Hematopoietic multipotent progenitor cell treated with erythropoietin and hydrocortisone succinate and interleukin-3 and kit ligand, for 17 days (in vitro differentiated cells): Measurements from ENCODE around the gene ABCB4.

Experiments used
- DNase-seq: peaks from one replicate; pipeline ENCODE4 v3.0.0-alpha.2; 2015; ENCODE audit warnings: low spot score

ABCB4 gene

DNA sequence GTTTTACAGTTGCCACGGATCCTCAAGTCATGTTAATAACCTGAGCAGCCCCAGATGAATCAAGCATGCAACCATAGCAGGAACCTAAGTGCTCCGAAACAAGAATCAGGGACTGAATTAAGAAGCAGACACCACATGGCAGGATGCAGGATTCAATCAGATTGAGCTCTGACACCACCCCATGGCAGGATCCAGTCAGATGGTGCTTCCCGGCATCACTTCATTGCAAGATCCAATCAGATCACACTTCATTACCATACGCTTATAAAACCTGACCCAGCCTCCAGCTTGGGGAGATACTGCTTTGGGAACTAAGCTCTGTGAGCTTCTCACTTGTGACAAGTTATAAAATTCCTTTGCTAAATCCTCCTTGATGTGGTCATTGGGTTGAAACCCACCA is 55.3 kb downstream of the ABCB4 start:
- no peak for DNase-seq

DNA sequence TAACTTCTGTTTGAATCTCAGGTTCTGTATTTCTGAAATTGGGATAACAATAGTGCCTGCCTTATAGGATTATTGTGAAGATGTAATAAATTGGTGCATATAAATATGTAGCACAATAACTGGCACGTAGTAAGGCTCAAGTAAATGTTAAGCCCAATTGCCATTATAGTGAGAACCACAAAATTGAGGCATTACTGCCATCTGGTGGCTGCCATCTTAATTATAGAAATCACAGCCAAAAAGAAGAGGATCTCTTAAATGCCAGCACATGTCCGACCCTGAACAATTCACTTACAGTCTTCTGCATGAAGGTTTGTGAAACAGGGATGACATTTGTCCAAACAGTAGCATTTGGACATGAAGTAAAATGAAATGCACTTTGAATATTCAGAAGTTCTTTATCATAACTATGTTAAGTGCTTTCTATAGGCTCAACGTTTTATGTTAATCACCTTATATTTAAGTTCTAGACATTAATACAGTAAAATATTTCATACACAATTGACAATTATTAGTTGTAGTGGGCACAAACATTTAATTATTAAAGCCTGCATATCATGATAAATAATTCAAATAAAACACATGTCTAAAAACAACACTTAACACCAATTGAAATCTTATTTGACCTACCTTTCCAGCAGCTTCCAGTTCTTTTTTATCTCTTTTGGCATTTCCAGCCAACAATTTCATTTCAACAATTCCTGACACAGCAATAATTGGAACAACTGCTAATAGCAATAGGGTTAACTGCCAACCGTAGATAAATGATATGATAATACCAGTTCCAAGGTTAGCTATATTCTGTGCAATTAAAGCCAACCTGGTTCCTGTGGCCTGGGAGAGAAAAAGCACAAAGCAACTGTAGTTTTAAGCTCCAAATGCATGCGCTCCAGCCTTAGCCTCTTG is 58.5 kb downstream of the ABCB4 start:
- DNase-seq: peak; percentile 58

DNA sequence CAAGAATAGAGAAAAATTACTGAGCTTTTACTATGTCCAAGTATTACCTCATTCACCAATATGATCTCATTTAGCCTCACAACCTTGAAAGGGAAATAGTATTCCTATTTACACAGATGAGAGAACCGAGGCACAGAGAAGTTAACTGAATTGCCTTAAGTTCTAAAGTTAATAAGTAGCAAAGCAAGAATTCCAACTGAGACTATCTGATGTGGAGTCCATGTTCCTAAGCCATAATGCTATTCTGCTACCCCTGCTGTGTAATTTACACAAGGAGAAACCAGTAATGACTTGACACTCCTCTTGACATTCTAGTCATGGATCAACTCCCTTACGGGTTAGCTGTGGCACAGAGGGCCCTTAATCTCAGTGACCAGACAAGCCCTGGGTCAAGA is 60.7 kb downstream of the ABCB4 start:
- no peak for DNase-seq

DNA sequence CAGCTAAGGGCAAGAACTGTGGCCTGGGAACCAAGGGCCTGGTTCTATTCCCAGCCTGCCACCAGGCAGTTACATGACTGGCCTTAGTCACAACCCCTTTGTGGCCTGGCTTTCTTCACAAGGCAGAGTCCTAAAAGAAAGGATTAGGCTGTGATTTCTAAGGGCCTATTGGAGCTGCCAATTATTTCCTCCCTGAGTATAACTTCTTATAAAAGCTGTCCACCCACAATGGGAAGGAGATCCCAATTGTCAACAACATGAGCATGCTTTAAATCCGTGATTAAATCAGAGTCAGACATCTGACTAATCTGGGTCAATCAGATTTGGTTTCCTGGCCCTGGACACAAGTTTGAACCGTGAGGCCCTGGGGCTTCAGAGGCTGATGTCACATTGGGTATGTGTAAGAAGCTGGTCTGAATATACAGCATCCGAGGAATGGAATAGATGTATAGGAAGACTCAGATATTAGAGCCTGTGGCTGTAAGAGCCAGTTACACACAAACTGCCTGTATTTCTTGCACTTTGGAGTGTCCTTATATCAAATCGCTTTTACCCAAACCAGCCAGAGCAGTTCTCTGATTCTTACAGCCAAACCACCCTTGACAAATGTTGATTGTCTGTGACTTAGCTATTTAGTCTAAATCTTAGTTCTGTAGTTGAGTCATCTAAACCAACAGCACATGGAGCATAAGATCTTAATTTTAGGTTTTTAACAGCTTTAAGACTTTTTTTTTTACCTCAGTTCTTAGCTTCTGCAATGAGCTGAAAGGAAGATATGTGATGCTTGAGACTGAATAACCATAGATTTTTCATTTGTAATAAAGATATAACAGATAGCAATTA is 61.3 kb downstream of the ABCB4 start:
- DNase-seq: no peak

DNA sequence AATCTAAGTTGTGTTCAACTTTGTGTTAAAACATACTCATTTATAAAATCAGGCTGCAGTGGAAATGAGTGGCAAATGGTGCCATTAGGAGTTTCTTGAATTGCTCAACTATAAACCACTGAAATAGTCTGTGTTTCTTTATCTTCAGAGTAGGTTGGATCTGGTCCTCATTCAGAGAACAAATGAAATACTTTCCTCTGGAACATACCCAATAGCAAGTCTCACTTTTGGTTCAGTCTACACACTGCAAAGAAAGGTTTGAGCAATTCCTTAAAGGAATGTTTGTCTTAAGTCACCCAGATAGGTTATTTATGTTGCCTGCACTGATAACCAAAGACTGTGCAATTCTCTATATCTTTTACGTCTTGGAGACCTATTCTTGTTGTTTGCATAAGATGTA is 62.5 kb downstream of the ABCB4 start:
- DNase-seq: no peak

DNA sequence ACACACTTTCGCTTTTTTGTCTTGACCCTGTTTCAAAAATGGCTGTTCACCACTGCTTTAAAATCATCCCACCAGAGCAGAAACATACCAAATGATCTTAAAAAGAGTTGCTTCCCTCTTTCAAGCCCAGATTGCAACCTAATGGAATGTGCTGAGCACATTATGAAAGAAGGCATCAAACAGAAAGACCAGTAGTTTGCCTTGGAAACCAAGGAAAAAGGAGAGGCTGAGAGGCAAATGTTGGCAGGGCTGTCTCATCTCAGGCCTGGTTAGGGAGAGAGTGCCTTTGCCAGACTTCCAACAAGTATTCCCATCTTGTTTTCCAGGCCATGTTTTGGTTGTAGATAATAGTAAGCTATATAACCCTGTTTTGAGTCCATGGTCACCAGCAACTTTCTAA is 64.3 kb downstream of the ABCB4 start:
- no peak for DNase-seq

DNA sequence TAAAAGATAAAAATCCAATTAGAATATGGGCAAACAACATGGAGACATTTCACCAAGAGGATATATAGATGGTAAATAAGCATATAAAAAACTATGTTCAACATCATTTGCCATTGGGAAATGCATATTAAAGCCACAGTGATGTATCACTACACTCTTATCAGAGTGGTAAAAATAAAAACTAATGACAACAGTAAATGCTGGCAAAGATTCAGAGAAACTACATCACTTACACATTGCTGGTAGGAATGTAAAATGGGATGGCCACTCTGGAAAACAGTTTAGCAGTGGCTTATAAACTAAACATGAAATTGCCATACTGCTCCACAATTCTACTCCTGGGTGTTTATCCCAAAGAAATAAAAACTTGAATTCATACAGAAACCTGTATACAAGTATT is 70.8 kb downstream of the ABCB4 start:
- DNase-seq: no peak

DNA sequence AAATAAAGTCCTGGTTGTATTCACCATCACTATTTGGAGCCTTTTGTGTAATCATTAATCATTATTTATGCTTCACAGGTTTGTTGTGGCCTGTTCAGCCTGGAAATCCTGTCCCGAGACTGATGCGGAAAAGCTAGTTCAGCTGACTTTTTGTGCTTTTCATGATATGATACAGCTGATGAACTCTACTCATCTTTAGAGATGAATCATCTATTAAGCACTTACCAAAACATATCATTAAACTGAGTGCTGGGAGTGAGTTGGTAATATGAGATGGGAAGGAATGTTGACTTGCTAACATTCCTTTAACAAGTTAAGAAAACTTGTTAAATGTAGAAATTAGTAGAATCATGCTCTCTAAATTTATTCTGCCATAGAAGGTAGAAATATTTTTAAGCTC is 77.0 kb downstream of the ABCB4 start:
- no peak for DNase-seq

DNA sequence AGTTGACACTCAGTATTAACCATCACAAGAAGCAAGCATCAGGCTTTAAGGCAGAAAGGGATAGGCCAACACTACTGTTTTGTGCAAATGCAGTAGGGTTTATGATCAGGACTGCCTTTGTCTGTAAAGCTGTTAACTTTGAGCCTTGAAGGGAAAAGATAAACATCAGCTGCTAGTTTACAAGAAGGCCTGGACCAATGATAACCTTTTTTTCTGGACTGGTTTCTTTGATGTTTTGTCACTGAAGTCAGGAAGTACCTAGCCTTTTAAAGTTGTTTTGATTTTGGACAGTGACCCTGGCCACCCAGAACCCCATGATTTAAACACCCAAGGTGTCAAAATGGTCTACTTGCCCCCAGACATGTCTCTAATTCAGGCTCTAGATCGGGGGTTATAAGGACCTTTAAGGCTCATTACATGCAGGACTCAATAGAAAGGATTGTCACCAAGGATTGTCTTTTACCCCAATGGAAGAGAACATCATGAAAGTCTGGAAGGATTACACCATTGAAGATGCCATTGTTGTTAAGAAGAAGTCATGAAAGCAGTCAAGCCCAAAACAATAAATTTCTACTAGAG is 79.9 kb downstream of the ABCB4 start:
- DNase-seq: no peak

DNA sequence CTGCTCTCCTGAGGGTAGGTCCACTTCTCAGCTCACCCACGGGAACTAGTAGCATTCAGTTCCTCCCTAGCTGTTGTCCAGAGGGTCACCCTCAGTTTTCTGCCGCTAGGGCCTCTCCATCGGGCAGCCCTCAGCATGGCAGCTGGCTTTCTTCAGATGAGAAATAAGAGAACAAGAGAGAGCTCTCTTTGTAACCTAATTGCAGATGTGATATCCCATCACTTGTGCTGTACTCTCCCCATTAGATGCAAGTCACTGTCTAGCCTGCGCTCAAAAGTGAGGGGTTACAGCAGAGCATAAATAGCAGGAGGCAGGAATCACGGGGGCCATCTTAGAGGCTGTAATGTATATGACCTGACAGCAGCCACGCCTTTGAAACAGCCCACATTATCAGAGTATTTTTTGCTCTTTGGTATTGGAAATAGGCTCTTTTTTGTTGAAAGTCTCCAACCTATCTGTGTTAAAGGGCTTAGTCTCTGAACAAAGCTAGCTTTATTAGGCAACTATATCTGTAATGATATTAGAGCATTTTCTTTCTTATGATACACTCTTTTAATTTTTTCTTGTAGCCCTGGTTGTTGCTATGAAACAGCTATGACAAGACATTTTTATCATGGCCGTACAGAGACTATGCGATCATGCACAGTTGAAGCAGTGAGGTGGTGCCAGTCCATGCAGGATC is 84.3 kb downstream of the ABCB4 start:
- DNase-seq: no peak

DNA sequence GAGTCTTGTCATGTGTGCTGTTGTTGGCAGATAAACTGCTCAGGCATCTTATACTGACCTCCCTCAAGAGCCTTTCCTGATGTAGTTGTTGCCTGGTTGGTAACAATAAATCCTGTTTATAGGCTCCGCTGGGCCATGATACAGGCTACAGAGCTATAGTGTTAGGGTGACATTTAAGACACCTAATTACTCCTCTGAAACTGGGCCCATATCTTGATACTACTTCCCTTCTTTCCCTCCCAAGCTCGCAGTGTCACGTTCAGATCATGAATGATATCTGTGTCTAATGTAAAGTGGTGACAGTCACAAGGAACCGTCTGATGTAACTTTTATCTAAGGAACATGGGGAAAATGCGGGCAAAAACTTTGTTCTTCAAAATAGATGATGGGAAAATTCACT is 94.6 kb downstream of the ABCB4 start:
- DNase-seq: no peak

DNA sequence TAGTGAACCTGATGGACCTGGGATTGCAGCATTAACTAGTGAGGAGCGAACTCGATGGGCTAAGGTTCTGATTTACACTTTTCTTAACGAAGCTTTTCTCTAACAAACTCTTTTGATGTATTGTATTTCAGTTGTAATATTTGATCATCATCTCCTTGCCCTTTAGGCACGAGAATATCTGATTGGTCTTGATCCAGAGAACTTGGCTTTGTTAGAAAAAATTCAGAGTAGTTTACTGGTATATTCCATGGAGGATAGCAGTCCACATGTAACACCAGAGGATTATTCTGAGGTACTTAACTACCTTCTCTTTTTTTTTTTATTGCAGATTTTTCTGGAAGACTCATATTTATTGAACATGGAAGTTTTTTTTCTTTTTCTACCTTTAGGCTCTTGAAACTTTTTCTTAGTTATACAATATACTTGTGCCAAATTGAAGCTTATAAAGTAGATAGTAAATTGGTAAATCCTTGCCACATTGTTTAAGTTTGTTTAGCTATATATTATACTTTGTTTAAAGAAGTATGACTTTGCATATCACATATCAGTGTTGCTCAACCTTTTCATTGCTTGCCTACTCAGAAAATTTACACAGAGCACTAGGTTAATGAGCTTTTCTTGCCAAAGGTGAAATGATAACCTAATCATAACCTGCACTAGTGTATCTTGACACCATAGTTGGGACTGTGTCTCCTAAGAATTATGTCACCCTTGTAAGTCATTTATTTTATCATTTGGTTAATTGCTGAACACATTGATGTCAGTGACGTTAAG is 99.6 kb downstream of the ABCB4 start:
- no peak for DNase-seq

DNA sequence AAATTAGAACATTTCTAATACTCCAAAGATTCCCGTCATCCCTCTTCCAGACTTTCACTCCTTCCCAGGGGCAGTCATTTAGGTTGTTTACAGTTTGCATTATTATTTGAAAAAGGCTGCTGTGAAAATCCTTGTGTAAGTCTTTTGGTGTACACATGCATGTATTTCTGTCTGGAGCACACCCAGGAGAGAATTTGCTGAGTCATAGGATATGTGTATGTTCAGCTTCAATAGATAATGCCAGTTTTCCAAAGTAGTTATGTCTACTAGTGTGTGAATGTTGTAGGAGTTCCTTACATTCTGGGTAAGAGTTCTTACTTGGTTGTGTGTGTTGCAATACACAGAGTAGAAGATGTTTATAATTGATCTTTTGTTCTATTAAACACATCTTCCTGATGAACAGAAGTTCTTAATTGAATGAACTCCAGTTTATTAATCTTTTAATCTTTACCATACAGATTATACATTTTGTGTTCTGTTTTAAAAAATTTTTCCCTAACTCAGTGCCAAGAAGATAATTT is 104.8 kb downstream of the ABCB4 start:
- DNase-seq: peak; percentile 13

DNA sequence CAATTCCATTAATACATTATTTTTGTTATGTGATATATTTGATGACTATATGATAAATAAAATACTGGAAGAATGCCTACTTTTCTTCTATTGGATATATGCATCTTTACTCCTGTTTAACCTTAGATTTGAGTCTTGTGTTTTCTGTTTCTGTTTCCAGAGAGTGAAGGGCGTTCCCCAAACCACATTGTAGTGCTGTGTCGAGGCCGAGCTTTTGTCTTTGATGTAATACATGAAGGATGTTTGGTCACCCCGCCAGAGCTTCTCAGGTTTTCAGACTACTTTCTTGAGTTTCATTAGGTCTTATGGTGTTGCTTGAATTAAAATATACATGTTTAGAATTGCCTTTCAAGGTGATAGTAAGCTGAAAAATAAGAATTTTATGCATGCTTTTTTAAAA is 106.3 kb downstream of the ABCB4 start:
- DNase-seq: no peak

DNA sequence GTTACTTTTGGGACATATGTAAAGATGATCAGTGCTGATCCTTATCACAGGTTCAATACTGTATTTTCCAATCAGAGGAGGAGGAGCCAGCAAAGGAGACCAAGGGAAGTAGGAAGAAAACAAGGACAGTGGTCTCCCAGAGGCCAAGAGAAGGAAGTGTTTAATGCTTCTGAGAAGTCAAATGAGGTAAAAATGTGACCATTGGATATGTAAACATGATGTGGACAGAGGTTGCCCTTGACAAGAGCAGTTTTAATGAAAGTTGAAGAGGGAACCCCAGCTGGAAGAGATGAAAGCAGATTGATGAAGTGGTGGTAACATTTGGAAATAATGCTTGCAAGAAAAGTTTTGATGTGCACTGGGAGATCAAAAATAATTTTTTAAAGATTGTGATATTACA is 111.2 kb downstream of the ABCB4 start:
- no peak for DNase-seq

DNA sequence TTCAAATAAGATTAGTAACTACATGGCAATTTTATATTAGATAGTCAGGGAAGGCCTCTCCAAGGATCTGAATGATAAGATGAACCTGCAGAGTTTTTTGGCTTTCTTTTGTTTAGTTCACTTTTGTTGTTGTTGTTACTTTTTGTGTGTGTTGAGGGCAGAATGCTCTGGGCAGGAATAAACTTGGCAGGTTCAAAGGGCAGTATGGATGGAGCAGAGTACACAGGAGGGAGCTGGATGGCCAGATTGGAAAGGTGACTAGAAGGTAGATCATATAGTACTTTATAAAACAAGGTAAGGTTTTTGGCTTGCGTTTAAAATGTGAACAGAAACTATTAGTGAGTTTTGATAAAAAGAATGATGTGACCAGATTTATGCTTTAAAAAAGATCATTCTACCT is 112.1 kb downstream of the ABCB4 start:
- DNase-seq: no peak

DNA sequence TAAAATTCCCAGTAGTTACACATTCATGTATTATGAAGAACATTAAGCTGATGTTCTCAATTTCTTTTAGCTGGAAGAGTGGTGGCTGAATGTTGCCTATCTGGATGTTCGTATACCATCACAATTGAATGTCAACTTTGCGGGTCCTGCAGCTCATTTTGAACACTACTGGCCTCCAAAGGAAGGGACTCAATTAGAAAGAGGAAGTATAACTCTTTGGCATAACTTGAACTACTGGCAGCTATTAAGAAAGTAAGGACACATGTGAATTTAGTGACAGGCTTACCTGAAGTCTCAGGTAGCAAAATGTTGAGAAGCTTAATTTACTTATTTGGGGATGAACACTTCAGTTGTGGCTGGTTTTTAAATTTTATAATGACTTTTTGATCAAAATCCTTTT is 114.2 kb downstream of the ABCB4 start:
- no peak for DNase-seq

DNA sequence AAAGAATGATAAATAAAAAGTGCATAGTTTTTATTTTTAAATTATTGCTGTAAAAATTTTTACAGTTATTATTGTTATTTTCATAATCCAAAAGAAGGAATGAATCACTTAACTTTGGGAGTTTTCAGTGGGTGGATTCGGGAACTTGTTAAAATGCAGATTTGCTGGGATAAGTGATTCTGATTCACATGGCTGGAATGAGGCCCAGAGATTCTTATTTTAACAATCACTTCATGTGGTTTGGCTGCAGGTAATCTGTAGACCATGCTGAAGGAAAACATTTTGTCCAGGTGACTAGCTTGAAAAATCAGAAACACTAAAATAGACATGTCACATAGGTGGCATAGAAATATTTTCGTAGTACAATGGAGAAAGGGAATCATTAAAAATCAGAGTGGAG is 116.1 kb downstream of the ABCB4 start:
- DNase-seq: no peak

DNA sequence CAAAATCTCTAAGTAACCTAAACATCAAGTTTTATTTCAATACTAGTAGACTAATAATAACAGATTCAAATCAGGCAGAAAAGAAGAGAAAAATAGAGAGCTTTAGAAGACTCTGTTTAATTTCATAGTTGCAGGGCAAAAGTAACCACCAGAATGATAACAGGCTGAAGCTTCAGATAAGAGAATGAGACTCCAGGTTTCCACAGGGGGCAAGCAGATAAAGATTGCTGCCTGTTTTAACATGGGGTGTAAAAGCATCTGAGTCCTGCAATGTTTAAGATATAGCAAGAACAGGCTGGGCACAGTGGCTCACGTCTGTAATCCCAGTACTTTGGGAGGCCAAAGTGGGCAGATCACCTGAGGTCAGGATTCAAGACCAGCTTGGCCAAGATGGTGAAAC is 119.0 kb downstream of the ABCB4 start:
- no peak for DNase-seq

DNA sequence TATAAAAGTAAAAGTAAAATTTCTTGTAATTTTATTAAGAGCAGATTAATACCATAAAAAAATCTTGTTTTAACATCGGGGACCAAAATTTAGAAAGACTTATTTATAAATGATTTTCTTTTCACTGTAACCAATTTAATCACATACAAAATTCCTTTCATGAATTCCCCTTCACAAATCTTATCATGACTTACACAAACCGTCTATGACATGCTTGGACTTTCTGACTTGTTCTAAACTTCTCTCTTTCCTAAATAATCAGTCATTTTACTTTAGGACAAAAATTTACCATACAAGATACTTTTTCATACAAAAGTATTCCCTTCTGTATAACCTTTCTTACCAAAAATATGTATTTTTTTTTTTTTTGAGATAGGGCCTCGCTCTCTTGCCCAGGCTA is 120.7 kb downstream of the ABCB4 start:
- DNase-seq: no peak
